CD4-positive, alpha-beta T cell treated with Interleukin-10 for 1 hour (primary cell): Measurements from ENCODE around the gene TEPSIN.

Experiments used
- DNase-seq: peaks from one replicate; pipeline ENCODE4 v3.0.0-alpha.2; 2020

TEPSIN gene

DNA sequence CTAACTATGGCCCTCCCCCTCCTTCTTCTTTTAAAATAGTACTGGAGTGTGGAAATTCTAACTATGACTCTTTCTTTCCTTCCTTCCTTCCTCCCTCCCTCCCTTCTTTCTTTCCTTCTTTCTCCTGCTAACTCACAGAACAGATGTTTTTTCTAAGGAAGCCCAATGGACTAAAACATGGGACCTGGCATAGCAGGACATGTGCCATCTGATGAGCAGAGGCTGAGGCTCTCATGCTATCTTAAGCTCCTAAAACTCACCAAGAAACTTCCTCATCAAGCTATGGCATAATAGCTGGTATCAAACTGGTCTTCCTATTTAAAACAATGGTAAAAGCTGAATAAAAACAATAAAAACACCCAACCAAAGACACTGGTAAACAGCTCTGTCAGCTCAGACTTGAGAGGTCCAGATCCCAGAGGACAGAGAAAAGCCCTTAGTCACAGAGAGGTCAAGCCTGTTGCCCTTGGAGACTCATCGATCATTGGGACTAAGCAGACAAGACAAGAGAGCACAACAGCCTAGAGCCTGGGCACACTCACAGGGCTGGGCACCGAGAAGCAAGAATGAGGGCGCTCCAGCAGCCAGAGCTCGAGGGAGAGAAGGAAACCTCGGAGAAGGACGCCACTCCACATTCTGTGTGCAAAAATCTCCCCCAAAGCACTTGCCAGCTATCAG, 28.7 kb upstream of the TEPSIN start:
- DNase-seq = no peak

GRCh38 chr17:81265576-81265975, 26.7 kb upstream of the TEPSIN start:
- DNase-seq = no peak

DNA sequence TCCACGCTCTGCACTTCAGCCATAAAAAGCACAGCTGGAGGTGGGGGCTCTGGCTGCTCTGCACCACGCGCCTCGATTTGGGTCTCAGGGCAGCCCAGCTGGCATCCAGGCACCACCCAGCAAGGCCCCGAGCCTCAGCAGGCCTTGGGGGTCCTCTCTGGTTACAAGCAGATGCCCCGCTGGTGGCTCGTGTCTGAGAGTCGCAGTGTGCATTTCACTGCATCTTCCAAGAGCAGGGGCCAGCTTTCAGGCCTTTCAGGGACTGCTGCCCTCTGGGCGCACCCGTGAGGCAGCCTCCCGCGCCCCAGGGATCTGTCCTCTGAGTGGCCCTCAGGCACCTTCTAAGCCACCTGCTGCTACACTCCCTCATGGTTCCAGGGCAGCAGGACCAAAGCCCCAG, 25.8 kb upstream of the TEPSIN start:
- no peak for DNase-seq

DNA sequence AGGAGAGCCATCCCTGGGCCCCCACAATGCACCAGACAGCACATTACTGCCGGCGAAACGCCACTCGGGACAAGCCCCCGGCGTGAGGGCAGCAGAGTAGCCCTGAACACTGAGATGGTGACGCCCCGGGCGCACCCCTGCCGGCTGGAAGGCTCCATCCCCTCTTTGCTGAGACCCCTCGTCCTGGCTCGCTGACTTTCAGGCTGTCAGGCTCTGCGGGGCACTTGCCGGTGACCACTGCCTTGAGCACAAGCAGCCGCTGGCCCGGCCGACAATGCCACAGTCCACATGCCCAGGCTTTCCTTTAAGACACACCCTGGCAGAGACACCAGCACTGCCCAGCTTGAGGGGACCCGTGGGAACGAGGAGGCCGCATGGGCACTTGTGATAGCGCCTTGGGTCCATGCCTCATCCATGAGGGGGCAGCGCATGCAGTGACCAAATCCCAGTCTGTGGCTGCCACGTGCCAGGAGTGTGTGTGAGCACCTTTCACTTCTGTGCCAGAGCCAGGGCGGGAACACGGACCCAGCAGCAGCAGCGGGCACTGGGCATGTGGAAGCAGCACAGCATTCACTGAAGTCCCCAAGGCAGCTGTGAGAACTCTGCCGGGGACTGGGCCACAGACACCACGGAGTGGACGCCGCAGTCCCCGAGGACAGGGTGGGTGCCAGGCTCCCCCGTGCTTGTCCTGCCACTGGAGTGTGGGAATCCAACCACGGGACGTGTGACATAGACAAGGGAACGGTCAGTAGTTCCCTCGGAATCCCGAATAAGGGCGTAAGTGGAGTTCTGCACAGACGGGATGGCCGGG, 24.7 kb upstream of the TEPSIN start:
- DNase-seq = no peak

GRCh38 chr17:81261582-81262336, 22.9 kb upstream of the TEPSIN start:
- no peak for DNase-seq

DNA sequence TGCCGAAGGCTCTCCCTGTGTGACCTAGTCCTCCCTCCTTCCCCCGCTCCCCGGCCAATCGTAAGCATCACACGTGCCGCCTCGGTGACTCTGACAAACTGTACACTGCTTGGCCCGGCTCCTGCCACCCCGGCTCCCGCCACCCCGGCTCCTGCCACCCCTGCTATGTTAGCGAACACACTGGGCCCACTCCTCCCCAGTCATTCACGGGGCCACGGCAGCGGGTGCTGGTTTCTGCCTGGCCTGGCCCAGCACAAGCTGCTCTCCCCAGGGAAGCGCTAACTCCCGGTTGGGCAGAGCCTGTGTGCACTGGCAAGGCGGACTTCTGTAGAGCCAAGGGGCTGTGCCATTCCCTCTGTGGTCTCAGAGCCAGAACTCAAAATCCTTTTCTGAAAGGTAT, 22.2 kb upstream of the TEPSIN start:
- no peak for DNase-seq

DNA sequence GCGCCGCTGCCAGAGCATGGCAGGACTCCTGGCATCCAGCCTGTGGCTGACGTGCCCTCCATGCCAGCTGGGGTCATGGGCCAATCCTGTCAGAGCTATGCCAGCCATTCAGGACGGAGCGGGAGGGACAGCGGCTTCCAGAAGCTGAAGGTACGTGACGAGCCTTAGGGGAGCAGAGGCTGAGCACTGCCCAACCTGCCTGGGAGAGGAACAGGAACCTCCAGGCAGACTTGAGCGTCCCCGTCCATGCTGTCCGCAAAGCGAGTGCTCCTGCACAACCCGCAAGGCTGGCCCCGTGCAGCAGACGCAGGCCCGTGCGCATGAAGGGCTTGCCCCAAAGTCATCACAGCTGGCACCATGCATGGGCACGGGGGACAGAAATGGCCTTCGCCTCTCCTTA, 21.8 kb upstream of the TEPSIN start:
- DNase-seq = no peak

GRCh38 chr17:81260171-81260570, 21.3 kb upstream of the TEPSIN start:
- DNase-seq = no peak

DNA sequence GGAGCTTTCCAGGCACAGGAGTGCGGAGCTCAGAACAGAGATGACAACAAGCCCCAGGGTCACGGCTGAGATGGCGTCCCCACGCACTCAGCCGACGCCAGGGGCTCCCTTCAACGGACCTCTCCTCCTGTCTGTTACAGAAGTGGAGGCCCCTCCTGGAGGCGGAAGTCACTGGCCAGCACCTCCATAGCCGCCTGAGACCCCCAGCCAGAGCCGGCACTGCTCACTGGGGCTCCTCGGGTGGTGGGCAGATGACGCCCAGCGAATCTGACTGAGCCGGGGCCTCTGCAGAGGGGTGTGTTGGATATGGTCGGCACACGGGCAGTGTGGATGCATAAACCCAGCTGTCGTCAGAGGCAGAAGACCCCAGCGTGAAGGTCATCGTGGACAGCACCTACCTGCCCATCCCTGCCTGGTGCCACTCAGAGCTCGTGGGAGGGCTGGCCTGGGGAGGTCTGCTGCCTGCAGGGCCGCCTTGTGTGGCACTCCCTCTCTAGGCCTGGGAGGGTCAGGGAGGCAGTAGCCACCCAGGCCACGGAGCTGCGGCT, 20.3 kb upstream of the TEPSIN start:
- no peak for DNase-seq

GRCh38 chr17:81258292-81258691, 19.4 kb upstream of the TEPSIN start:
- no peak for DNase-seq

GRCh38 chr17:81257533-81257932, 18.7 kb upstream of the TEPSIN start:
- DNase-seq = no peak

DNA sequence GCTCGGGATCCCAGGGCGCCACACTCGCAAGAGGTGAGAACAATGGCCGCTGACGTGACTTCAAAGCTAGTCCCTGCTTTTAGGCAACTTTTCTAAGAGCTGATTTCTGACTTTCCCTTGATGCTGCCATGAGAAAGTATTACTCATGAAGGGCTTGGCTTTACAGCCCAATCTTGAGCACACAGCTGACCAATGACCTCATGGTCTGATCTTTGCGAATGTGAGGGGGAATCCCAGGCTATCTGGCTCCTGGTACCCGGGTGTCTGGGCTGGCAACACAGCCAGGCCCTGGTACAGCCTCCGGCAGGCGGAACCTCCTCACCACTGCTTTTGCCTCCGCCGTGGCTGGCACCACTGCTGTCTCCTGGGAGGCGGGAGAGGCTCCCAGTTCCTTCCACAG, 17.8 kb upstream of the TEPSIN start:
- no peak for DNase-seq

DNA sequence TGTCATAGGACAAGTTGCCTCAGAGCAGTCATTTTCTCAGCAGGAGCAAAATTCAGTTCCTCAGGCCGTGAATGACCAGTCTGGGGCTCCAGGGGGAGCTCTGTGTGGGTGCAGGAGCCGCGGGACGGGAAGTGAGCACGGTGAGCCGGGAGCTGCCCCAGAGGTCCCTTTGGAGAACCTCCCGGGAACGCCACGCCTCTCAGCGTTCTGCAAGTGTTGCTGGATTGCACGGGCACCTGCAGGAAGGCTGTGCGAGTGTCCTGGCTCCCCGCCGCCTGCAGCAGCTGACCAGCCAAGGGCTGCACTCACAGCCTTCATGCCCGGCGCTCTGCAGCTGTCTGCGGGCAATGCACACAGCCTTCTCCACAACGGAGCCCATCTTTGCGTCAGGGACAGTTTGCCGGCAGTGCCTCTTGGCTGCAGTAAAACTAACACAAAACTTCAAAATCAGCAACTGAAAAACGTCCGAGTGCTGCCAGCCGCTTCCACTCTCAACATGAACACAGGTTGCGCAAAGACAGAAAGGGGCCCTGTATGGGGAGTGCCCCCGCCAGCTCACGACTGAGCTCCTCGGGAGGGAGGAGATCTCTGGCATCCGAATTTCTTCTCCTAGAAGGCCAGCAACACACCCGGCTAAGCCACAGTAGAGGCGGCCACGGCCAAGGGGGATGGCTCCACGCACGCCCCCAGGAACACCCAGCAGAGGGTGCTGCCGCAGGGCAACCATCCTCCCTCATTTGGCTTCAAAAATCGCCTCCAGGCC, 16.3 kb upstream of the TEPSIN start:
- no peak for DNase-seq

DNA sequence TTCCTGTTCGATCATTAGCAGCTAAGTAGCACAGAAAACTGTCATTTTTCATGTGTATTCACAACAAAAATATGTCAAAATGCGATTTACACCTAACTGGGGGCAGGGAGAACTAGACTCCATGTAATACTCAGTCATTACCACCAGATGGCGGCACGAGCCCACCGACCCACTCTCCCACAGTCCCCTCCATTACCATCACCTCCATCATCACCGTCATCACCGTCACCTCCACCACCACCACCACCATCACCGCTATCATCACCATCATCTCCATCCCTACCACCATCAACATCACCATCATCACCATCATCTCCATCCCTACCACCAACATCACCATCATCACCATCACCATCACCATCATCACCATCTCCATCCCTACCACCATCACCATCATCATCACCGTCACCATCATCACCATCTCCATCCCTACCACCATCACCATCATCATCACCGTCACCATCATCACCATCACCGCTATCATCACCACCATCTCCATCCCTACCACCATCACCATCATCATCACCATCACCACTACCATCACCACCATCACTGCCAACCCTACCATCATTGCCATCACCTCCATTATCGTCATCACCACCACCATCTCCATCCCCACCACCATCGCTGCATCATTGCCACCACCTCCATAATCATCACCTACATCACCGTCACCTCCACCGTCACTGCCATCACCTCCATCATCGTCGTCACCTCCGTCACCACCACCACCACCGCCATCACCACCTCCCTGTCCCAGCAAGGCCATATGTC, 14.7 kb upstream of the TEPSIN start:
- DNase-seq = peak; percentile 74

- no peak for DNase-seq
Measured at GRCh38 chr17:81252987-81253329, 14.1 kb upstream of the TEPSIN start.

- no peak for DNase-seq
Measured at GRCh38 chr17:81252326-81252986, 13.6 kb upstream of the TEPSIN start.

GRCh38 chr17:81251709-81252301, 12.9 kb upstream of the TEPSIN start:
- DNase-seq = no peak

GRCh38 chr17:81251094-81251708, 12.3 kb upstream of the TEPSIN start:
- no peak for DNase-seq

- DNase-seq = no peak
Measured at GRCh38 chr17:81250286-81251093, 11.6 kb upstream of the TEPSIN start.
